ENCODE data around the gene SLC7A5.
"Not testable (repeated sequence)": the region's sequence is repeated elsewhere in the genome, so short reads cannot be mapped to it uniquely, and the experiment has no call there.

The SLC7A5 gene

DNA sequence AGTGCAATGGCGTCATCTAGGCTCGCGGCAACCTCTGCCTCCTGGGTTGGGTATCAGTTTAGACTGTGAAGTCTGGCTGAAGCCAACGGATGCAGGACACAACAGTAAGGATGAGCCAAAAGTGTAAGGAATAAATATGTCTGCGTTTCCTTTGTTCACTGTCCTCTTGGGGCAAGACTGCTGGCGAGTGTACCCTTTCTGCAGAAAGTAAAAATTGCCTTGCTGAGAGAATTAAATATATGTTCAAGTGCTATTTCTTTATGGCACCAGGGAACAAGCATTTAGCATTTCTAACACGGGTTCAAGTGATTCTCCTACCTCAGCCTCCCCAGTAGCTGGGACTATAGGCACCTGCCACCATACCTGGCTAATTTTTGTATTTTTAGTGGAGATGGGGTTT is 51.9 kb downstream of the SLC7A5 start:
- not testable (repeated sequence) for H3K4me3 Mint-ChIP-seq, H3K27ac Mint-ChIP-seq, ATAC-seq, H3K27me3 Mint-ChIP-seq, H3K36me3 Mint-ChIP-seq, H3K9me3 Mint-ChIP-seq
- peaks cover 11% of the 10 kb centered on the region for H3K4me1 Mint-ChIP-seq

DNA sequence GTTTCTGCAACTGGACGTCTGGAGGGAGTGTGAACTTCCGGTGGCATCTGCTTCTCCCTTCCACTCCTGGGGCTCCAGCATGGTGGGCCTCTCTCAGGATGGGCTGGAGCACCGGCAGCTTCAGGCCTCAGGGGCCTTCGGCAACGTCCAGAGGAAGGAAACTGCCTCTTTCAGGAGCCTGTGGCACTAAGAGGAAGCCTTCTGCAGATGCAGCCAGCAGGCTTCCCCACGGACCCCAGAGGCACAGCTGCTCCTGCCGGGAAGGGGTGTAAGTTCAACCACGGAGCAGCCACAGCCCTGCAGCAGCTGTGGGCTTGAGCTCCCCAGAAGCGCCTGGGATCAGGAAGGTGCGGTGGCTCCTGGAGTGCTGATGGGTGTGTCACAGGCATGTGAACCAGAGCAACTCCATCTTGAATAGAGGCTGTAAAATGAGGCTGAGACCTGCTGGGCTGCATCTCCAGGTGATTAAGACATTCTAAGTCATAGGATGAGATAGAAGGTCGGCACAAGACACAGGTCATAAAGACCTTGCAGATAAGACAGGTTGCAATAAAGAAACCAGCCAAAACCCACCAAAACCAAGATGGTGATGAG is 52.7 kb downstream of the SLC7A5 start:
- Mint-ChIP-seq H3K27me3 (no peaks in the 10 kb centered on the region), H3K36me3 (no peaks in the 10 kb centered on the region), H3K9me3 (peaks cover 6% of the 10 kb centered on the region), H3K4me3 (no peak overlapping the region), H3K27ac (no peak overlapping the region), H3K4me1 (peaks cover 17% of the 10 kb centered on the region)
- no peak for ATAC-seq

DNA sequence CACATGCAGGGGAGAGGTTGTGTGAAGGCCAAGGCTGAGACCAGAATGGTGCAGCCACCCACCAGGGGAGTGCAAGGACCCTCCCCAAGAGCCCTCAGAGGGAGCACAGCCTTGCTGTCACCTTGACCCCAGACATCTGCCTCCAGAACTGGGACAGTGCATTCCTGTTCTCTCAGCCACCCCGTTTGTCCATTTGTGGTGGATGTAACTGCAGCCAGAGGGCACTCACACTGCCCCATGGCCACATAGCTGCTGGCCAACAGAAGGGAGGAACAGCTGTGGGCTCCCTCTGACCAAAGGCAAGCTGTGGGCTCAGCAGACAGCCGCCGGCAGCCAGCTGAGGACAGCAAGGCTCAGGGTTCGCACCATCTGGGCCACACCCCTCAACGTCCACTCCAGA is 53.7 kb downstream of the SLC7A5 start:
- H3K27me3 Mint-ChIP-seq: no peaks in the 10 kb centered on the region
- H3K4me1 Mint-ChIP-seq: peaks cover 23% of the 10 kb centered on the region
- no peak for ATAC-seq
- peaks cover 6% of the 10 kb centered on the region for H3K9me3 Mint-ChIP-seq
- H3K36me3 Mint-ChIP-seq: no peaks in the 10 kb centered on the region
- no peak overlapping the region for H3K27ac Mint-ChIP-seq
- H3K4me3 Mint-ChIP-seq: no peak overlapping the region

DNA sequence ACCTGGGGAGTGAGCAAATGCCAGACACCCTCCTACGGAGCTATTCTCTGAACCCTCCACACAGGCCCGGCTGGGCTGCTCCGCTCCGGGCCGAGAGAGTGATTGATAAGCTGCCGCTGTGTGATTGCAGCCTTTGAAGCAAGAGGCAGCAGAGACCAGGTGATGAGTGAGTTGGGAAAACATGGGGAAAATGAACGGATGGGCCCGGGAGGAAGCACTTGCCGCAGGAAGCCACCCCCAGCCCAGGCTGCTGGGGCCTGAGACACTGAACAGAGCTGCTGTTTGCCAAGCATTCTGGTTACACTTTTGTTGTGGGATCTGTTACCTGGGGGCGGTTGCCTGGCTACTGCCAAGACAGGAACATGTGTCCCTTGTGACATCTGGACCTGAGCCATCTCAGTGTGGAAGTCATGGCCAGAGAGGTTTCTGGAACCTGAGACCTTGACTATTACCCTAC is 57.1 kb downstream of the SLC7A5 start:
- peaks cover 51% of the 10 kb centered on the region for H3K4me1 Mint-ChIP-seq
- H3K27ac Mint-ChIP-seq: peak overlapping the region; percentile 4
- H3K9me3 Mint-ChIP-seq: no peaks in the 10 kb centered on the region
- no peaks in the 10 kb centered on the region for H3K36me3 Mint-ChIP-seq
- no peak overlapping the region for H3K4me3 Mint-ChIP-seq
- no peak for ATAC-seq
- H3K27me3 Mint-ChIP-seq: no peaks in the 10 kb centered on the region

DNA sequence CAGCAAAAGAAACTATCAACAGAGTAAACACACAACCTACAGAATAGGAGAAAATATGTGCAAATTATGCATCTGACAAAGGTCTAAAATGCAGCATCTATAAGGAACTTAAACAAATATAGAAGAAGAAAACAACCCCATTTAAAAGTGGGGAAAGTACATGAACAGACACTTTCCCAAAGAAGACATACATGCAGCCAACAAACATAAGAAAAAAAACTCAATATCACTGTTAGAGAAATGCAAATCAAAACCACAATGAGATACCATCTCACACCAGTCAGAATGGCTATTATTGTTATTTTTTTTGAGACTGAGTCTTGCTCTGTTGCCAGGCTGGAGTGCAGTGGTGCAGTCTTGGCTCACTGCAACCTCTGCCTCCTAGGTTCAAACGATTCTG is 57.9 kb downstream of the SLC7A5 start:
- H3K36me3 Mint-ChIP-seq, H3K27me3 Mint-ChIP-seq, H3K9me3 Mint-ChIP-seq, ATAC-seq: not testable (repeated sequence)
- Mint-ChIP-seq H3K4me3 (peak overlapping the region; percentile 35), H3K27ac (peak overlapping the region; percentile 90), H3K4me1 (peaks cover 59% of the 10 kb centered on the region)

DNA sequence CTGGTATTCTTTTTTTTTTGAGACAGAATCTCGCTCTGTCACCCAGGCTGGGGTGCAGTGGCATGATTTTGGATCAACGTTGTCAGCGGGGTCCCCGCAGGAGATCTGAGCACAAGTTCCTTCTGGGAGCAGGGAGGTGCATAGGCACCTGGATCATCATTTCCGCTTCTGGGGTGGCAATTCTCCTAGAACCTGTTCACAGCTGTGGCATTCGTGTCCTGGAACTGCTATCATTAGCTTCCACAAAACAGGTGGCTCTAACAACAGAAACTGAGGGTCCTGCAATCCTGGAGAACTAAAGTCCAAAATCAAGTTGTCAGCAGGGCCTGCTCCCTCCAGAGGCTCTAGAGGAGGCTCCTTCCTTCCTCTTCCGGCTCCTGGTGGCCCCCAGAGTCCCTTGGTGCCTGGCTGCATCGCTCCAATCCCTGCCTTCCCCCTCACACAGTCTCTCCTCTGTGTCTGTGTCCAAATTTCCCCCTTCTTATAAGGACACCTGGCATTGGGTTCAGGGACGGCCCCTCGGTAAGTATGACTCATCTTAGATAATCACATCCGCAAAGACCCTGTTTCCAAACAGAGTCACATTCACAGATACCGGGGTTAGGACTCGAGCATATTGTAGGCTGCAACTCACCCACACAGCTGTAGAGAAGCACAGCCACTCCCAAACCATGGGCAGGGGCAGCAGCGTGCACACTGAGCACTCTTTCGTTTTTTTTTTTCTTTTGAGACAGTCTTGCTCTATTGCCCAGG is 60.0 kb downstream of the SLC7A5 start:
- peak; percentile 84 for ATAC-seq
- Mint-ChIP-seq H3K27ac (peak overlapping the region; percentile 90), H3K36me3 (no peaks in the 10 kb centered on the region), H3K4me1 (peaks cover 66% of the 10 kb centered on the region), H3K27me3 (no peaks in the 10 kb centered on the region), H3K9me3 (no peaks in the 10 kb centered on the region), H3K4me3 (peak overlapping the region; percentile 55)

DNA sequence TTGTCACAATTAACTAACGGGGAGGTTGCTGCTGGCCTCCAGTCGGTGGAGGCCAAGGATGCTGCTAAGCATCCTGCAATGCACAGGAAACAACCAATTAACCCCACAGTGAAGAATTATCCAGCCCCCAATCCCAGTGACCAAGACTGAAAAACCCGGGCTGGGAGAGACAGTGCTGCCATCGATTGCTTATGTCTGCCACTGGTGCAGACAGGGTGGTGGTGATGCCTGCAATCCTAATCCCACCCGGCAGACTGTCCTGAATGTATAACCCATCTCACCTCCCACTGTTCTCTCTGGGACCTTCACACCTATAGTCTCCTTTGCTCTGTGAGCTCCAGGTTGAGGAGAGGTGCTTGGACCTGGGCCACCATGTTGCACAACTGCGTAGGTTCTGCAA is 61.2 kb downstream of the SLC7A5 start:
- no peak for ATAC-seq
- no peak overlapping the region for H3K4me3 Mint-ChIP-seq
- H3K4me1 Mint-ChIP-seq: peaks cover 66% of the 10 kb centered on the region
- H3K9me3 Mint-ChIP-seq: no peaks in the 10 kb centered on the region
- H3K27me3 Mint-ChIP-seq: no peaks in the 10 kb centered on the region
- peak overlapping the region; percentile 34 for H3K27ac Mint-ChIP-seq
- no peaks in the 10 kb centered on the region for H3K36me3 Mint-ChIP-seq

DNA sequence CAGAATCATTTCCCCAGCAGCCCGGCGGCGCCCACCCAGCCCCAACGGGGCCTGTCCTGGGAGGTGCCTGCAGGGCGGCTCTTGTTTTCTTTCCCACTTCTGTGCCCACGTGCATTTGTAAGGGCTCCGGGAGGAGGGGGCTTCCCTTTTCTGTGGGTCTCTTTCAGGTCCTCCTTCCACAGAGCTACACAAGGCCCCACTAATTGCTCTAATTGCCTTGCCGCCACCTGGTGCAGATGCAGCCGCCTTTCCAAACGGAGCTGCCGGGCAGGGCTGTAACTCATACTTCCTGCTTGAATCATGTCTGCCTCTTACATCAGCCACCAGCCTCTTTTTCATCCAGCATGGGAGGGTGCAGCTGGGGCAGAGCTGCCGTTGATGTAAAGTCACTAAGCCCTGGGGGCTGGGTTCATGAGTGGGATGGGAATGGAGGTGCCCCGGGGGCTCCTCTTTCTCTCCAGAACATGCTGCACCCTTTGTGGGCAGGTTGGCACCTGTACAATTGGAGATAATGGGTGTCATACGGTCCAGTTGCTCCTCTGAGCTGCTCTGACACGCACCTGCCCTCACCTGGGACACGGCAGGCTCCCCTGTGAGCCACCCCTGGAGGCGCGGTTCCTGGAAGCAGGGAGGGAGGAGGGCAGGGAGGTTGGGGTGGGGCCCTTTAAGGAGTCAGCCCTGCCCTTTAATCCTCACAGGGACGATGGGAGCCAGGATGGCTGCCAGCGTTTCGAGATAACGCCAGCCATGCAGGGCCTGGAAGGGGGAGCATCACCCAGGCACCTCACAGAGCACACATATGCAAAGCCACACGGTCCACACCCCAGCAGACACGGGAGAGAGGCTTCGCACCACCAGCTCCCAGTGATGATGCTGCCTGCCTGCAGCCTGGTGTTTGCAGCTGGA is 62.4 kb downstream of the SLC7A5 start:
- H3K27me3 Mint-ChIP-seq: no peaks in the 10 kb centered on the region
- peak; percentile 32 for ATAC-seq
- no peaks in the 10 kb centered on the region for H3K36me3 Mint-ChIP-seq
- peaks cover 67% of the 10 kb centered on the region for H3K4me1 Mint-ChIP-seq
- H3K27ac Mint-ChIP-seq: peak overlapping the region; percentile 84
- peak overlapping the region; percentile 71 for H3K4me3 Mint-ChIP-seq
- H3K9me3 Mint-ChIP-seq: no peaks in the 10 kb centered on the region

DNA sequence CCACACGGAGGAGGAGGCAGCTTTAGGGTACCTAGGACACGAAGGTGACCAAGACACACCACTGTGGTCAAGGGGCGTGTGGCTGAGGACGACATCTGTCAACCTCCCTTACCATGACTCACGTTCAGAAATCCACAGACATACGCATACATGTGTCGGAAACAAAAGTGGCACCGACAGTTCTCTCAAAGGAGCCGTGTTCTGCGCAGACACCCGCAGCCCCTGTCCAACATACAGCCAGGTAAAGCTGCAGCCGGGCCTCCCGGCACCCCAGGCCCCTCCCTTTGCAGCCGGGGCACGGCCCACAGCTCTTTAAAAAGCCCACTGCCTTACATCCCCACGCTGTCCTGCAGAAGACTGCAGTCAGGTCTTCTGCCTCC is 63.1 kb downstream of the SLC7A5 start:
- peak overlapping the region; percentile 84 for H3K27ac Mint-ChIP-seq
- no peaks in the 10 kb centered on the region for H3K36me3 Mint-ChIP-seq
- ATAC-seq: no peak
- peak overlapping the region; percentile 71 for H3K4me3 Mint-ChIP-seq
- peaks cover 62% of the 10 kb centered on the region for H3K4me1 Mint-ChIP-seq
- H3K9me3 Mint-ChIP-seq: no peaks in the 10 kb centered on the region
- no peaks in the 10 kb centered on the region for H3K27me3 Mint-ChIP-seq

DNA sequence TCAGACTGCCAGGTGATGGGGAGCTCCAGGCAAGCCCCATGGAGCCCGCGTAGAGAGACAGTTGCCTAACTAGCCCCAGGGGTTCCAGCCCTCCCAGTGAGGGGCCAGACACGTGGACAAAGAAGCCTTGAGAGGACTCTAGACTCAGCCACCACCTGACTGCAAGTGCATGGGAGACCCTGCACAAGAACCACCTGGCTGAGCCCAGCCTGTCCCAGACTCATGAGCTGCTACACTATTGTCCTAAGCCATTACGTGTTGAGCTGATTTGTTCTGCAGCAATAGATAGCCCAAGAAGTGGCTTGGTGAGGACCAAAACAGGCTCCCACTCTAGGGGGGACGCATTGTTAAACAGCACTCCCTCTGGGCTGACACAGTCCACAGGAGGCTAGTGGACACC is 65.9 kb downstream of the SLC7A5 start:
- Mint-ChIP-seq H3K27me3 (no peaks in the 10 kb centered on the region), H3K4me1 (peaks cover 33% of the 10 kb centered on the region), H3K4me3 (no peak overlapping the region), H3K36me3 (no peaks in the 10 kb centered on the region), H3K9me3 (no peaks in the 10 kb centered on the region), H3K27ac (no peak overlapping the region)
- ATAC-seq: no peak

DNA sequence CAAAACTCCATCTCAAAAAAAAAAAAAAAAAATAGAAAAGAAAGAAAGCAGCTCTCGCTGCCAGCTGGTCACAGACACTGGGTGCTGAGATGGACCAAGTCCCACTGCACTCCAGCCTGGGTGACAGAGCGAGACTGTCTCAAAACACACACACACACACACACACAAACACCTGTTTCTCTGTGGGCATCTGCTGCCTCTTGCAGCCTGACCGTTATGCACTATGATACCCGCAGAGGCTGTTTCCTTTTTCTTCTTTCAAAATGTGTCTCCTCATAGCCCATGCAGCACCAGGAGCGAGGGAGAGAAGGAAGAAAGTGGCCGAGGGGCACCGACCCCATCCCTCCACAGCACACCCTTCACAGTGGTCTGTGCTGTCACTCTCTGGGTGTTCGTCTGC is 66.6 kb downstream of the SLC7A5 start:
- H3K36me3 Mint-ChIP-seq: no peaks in the 10 kb centered on the region
- peak; percentile 1 for ATAC-seq
- peak overlapping the region; percentile 37 for H3K27ac Mint-ChIP-seq
- H3K4me3 Mint-ChIP-seq: no peak overlapping the region
- peaks cover 30% of the 10 kb centered on the region for H3K4me1 Mint-ChIP-seq
- no peaks in the 10 kb centered on the region for H3K27me3 Mint-ChIP-seq
- no peaks in the 10 kb centered on the region for H3K9me3 Mint-ChIP-seq

DNA sequence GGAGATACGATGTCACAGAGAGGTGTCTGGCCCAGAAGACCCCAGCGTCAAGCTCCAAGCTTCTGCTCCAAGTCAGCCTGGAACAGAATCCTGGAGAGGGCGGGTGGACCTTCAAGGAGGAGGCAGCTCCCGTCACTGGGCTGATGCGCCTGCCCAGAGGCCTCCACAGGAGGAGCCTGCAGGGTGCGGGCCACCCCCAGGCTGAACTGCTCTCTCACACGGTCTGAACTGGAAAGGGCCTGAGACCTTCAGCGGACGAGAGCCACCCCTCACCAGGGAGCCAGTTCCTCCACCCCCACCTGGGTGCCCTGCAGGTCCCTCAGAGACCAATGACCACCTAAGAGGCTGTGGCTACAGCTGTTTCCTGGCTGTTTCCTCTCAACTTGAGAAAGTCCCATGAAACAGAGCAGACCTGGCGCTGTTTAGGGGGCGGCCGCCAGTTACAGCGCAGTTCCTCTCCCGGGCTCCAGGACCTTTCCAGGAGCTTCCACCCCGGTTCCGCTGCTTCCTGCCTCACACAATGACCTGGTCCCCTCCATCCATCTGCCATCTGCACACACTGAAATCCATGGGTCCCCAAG is 67.5 kb downstream of the SLC7A5 start:
- Mint-ChIP-seq H3K36me3 (no peaks in the 10 kb centered on the region), H3K27ac (peak overlapping the region; percentile 37)

DNA sequence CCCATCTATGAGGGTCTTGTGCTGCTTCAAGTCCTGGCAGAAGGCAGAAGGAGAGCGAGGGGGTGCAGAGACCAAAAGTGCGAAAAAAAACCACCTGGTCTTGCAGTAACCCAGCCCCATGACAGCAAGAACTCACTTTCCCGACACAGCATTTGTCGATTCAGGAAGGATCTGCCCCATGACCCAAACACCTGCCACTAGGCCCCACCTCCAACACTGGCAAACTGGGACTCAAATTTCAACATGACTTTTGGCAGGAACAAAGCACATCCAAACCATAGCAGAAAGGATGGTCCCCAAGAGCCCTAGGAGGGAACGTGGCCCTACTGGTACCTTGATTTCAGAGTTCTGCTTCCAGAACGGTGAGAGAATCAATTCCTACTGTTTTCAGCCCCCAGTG is 68.8 kb downstream of the SLC7A5 start:
- peaks cover 12% of the 10 kb centered on the region for H3K4me1 Mint-ChIP-seq
- no peak overlapping the region for H3K27ac Mint-ChIP-seq
- no peak overlapping the region for H3K4me3 Mint-ChIP-seq
- no peaks in the 10 kb centered on the region for H3K36me3 Mint-ChIP-seq
- ATAC-seq: no peak
- H3K9me3 Mint-ChIP-seq: no peaks in the 10 kb centered on the region
- H3K27me3 Mint-ChIP-seq: no peaks in the 10 kb centered on the region

More for the DNA sequence above, 67.5 kb downstream of the SLC7A5 start:
- no peak for ATAC-seq
- Mint-ChIP-seq H3K9me3 (no peaks in the 10 kb centered on the region), H3K27me3 (no peaks in the 10 kb centered on the region), H3K4me1 (peaks cover 22% of the 10 kb centered on the region), H3K4me3 (no peak overlapping the region)

DNA sequence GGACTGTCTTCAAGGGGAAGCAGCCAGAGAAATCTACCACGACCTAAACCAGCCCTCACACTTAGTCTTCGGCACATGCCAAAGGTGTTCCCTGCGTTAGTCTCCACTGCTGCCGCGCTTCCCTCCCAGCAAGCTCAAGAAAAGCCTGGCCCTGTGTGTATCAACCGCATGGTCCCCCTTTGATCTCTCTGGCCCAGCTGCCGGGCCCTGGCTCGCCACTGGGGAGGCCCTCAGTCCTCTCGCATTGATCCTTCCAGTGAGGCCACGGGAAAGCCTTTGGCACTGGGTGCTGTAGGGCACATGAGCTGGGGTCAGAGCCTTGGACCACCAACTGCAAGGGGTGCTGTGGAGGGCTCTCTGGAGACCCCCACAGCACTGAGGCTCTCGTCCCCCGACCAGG is 74.0 kb downstream of the SLC7A5 start:
- ATAC-seq: no peak
- no peaks in the 10 kb centered on the region for H3K9me3 Mint-ChIP-seq

DNA sequence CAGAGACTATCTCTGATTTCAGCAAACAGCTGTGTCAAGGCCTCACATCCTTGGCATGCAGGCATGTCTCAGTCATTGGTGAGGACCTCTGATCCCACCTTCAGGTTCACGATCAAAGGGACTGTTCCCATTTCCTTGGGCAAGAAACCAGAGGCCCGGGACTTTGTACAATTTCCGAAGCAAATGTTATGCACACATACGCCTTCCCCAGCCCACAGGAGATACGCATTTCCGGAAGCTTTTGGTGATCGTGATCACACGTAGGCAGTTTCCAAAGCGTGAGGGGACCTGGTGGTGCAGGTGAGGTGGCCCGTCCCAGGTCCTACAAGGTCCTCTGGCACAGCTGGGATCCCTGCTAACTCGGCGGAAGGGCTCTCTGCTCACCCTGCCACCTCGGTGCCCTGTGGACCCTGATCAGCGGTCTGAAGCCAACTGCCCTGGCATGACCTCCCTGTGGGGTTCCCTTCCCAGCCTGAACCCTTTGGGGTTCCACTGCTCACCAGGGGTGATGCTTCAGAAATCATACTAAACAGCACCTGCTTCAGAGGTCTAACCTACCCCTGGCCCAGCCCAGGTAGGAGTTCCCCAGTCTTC is 74.7 kb downstream of the SLC7A5 start:
- H3K4me3 Mint-ChIP-seq: no peak overlapping the region
- no peaks in the 10 kb centered on the region for H3K9me3 Mint-ChIP-seq
- H3K27me3 Mint-ChIP-seq: no peaks in the 10 kb centered on the region
- H3K4me1 Mint-ChIP-seq: no peaks in the 10 kb centered on the region
- no peak for ATAC-seq
- no peak overlapping the region for H3K27ac Mint-ChIP-seq
- no peaks in the 10 kb centered on the region for H3K36me3 Mint-ChIP-seq

More for the DNA sequence above, 74.0 kb downstream of the SLC7A5 start:
- H3K36me3 Mint-ChIP-seq: no peaks in the 10 kb centered on the region
- H3K27ac Mint-ChIP-seq: no peak overlapping the region
- H3K4me3 Mint-ChIP-seq: no peak overlapping the region
- no peaks in the 10 kb centered on the region for H3K27me3 Mint-ChIP-seq
- no peaks in the 10 kb centered on the region for H3K4me1 Mint-ChIP-seq

All from stimulated activated memory B cell treated with anti-CD40 and anti-IgM and Interleukin-4, amounts not matched to agents 10 μg/mL and 1 μg/mL and 100 μg/mL, for 72 hours (primary cell).